Loucy (cell line): Measurements from ENCODE around the gene SNX24.

Source experiments
- EZH2phosphoT487 ChIP-seq: fragments of 200-600 bp; IDR thresholded peaks from 2 replicates; pipeline ENCODE4 v1.6.1; 2018; ENCODE audit warnings: antibody characterized with exemption, mild to moderate bottlenecking, moderate library complexity, borderline replicate concordance
- TF ChIP-seq, protein P1 (sequence below): fragments of 200-600 bp; sonication (generic); conservative IDR thresholded peaks from 2 replicates; pipeline ENCODE4 v1.5.1; 2014; ENCODE audit warnings: mild to moderate bottlenecking, antibody characterized with exemption, low read length

DNA sequence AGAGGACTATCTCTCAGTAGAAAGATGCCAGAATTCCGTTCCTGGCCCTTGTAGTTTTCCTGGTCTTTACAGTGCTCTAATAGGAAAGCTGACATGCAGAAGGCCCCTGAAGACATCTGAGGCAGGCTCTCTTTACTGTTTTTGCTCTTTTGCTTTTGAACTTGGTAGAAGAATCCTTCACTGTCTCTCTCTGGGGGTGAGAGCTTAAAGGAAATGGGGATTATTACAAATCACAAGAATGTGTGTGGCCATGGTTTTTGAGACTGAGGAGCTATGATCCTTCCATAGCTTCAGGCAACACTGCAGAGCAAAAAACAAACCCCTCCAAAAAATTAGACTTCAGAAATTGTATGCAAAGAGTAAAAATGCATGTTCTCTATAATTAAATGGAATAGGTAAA lies 102.0 kb downstream of the SNX24 start:
- TF ChIP-seq, protein P1, sequence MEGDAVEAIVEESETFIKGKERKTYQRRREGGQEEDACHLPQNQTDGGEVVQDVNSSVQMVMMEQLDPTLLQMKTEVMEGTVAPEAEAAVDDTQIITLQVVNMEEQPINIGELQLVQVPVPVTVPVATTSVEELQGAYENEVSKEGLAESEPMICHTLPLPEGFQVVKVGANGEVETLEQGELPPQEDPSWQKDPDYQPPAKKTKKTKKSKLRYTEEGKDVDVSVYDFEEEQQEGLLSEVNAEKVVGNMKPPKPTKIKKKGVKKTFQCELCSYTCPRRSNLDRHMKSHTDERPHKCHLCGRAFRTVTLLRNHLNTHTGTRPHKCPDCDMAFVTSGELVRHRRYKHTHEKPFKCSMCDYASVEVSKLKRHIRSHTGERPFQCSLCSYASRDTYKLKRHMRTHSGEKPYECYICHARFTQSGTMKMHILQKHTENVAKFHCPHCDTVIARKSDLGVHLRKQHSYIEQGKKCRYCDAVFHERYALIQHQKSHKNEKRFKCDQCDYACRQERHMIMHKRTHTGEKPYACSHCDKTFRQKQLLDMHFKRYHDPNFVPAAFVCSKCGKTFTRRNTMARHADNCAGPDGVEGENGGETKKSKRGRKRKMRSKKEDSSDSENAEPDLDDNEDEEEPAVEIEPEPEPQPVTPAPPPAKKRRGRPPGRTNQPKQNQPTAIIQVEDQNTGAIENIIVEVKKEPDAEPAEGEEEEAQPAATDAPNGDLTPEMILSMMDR = no peak
- no peak for TF ChIP-seq EZH2phosphoT487
